SK-N-MC (cell line): ENCODE data around the gene XIST.

Experiments used
- DNase-seq: peaks from one replicate; pipeline ENCODE4 v3.0.0-alpha.2; 2011; ENCODE audit warnings: low read depth, low spot score
- H3K27ac ChIP-seq: fragments of 200-600 bp; sonication (generic); 2 replicates; pipeline ENCODE4 v1.5.1; 2016; ENCODE audit warnings: mixed run types
- H3K36me3 ChIP-seq: fragments of 200-600 bp; sonication (generic); 2 replicates; pipeline ENCODE4 v1.6.1; 2017; ENCODE audit warnings: antibody characterized with exemption, low read length, mixed read lengths; ENCODE audit not compliant: insufficient read depth
- H3K4me3 ChIP-seq: fragments of 200-600 bp; sonication (generic); 2 replicates; pipeline ENCODE4 v1.5.1; 2016
- H3K9ac ChIP-seq: fragments of 200-600 bp; sonication (generic); 2 replicates; pipeline ENCODE4 v1.8.0; 2017; ENCODE audit warnings: mixed run types, mixed read lengths; ENCODE audit not compliant: insufficient read length
- H3K9me3 ChIP-seq: fragments of 200-600 bp; sonication (generic); 2 replicates; pipeline ENCODE4 v1.6.1; 2017; ENCODE audit warnings: low read depth, mild to moderate bottlenecking, antibody characterized with exemption, low read length, moderate library complexity, mixed read lengths
- EZH2 ChIP-seq: fragments of 200-600 bp; sonication (generic); IDR thresholded peaks from one replicate; pipeline ENCODE4 v1.6.1; 2017; ENCODE audit warnings: antibody characterized with exemption
- FOXP2 ChIP-seq: optimal IDR thresholded peaks from 2 replicates; pipeline ENCODE3; 2011; ENCODE audit warnings: mild to moderate bottlenecking, moderate library complexity; ENCODE audit not compliant: insufficient read depth; ENCODE audit errors: extremely low read length, control extremely low read depth
- POLR2AphosphoS5 ChIP-seq: IDR thresholded peaks from 2 replicates; pipeline ENCODE4 v1.6.1; 2012; ENCODE audit warnings: mild to moderate bottlenecking, low read depth, low read length, borderline replicate concordance

The XIST gene

GRCh38 chrX:73785493-73785892, 67.0 kb downstream of the XIST start:
- Histone ChIP-seq H3K4me3 (no peak overlapping the region), H3K9me3 (no peaks in the 10 kb centered on the region), H3K9ac (no peak overlapping the region), H3K27ac (no peak overlapping the region), H3K36me3 (no peaks in the 10 kb centered on the region)
- TF ChIP-seq EZH2 (no peak), FOXP2 (no peak), POLR2AphosphoS5 (no peak)
- DNase-seq, result no peak
